Measurements from ENCODE around the gene ASB14.

ASB14 gene

DNA sequence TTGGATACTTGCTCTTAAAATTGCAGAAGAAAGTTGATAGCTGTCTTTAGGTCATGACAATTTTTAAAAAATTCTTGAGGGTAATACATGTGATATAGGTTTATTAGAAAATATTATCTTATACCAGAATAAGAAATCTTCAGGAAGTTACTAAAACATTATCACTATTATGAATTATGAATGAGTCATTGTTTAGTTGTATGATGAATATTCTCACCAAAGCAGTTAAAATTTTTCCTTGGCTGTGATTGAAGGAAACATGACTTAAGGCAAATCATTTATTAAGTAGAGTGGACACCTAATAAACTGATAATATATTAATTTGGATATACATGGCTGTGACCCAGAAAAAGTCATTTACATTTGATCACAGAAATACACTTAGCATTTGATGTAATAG is 34.8 kb downstream of the ASB14 start:
- no peak for DNase-seq

DNA sequence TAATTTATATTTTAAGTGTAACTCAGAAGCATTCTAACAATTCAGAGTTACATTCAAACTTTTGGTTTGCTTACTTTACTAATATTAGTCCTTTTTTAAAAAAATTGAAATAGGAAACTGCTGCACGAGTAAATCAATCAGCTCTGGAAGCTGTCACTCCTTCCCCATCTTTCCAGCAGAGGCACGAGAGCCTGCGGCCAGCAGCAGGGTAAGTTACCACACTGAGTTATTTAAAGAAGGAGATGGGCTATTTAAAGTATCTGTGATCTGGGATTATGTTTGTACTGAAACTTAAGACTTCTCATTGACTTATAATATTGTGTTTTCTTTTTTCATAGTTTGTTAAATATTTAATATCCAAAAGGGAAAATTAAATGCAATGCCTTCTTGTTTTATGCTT is 35.6 kb downstream of the ASB14 start:
- DNase-seq, result no peak

DNA sequence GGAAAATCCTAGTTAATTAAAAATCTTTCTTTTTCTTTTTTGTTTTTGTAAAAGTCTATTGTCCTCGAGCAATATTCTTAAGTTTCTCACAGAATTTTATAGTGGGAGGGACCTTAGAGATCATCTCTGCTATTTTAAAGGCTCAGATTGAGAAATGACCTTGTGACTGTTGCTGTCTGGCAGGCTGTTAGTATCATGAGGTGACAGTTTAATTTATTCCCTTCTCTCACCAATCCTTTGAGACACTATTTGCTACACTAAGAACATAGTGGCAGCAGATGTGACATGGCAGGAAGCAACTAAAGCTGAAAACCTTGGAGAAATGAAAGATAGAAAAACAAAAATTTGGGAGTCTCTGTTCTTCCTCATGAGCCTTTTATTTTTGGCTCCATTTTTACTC is 40.1 kb downstream of the ASB14 start:
- no peak for DNase-seq

DNA sequence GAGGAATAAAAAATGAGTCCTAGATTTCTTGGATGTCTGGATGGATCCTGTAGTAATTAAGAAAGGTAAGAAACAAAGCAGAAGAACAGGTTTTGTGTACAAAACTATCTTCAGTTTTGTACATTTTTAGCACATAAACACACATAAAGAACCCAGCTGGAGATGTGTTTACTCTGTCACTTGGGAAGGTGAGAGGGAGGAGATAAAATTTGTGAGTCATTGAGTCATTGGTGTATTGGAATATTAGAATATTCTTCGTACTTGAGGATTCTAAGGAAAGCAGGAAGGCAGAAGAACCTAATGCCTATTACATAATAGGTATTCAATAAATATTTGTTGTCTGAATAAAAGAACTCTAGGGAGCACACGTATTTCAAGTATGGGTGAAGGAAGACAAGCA is 47.5 kb downstream of the ASB14 start:
- no peak for DNase-seq

DNA sequence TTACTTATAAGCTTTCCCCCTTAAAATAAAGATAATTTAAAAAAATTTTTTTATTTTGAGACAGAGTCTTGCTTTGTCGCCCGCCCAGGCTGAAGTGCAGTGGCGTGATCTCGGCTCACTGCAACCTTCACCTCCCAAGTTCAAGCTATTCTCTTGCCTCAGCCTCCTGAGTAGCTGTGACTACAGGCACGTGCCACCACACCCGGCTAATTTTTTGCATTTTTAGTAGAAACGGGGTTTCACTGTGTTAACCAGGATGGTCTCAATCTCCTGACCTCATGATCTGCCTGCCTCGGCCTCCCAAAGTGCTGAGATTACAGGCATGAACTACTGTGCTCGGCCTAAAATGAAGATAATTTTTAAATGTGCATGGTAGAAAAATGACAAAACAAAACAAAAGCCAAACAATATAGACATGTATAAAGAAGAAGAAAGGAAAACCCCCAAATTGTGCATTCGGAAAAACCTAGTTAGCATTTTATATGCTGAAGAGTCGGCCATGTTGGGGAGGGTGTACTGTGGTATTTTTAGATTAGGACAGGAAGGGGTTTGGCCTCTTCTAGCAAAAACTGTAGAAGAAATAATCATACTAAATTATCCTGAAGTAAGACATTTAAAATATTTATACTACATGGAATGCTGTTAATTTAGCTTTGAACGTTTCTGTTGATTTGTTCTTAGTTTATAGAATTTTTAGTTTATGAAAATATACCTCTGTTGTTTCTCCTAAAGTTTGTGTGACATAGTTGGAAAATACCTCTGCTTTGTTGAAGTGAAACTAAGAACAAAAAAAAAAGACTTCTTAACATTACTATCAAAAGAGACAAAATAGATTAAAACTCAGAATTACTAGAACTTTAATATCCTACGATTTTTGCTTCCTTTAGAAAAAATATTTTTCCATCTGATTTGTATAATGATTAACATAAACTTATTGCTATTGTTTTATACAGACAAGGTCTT is 57.6 kb downstream of the ASB14 start:
- no peak for DNase-seq

DNA sequence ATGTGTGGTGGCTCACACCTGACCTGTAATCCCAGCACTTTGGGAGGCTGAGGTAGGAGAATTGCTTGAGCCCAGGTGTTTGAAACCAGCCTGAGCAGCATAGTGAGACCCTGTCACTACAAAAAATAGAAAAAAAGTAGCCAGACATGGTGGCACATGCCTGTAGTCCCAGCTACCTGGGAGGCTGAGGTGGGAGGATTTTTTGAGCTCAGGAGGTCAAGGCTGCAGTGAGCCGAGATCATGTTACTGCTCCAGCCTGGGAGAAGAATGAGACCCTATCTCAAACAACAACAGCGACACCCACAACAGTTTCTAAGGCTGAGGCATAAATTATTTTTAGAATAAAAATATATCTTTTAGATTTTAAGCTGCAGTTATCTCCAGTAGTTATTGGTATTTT is 58.7 kb downstream of the ASB14 start:
- no peak for DNase-seq

DNA sequence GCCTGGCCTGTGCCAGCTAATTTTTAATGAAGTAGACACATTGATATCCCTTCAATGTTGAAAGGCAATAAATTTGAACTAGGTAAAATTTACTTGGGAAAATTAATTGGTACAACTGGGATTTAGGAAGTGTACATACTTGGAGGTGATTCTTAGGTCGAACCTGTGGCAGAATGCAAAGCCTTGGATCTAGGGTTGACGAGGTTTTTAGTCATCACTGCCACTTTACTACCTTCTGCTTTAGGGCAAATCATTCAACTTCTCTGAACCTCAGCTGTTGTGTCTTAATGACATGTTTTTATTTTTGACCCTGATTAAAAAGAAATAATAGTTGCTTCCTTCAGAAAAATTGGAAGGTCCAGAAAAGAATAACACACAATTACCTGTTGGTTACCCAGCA is 62.5 kb downstream of the ASB14 start:
- no peak for DNase-seq

DNA sequence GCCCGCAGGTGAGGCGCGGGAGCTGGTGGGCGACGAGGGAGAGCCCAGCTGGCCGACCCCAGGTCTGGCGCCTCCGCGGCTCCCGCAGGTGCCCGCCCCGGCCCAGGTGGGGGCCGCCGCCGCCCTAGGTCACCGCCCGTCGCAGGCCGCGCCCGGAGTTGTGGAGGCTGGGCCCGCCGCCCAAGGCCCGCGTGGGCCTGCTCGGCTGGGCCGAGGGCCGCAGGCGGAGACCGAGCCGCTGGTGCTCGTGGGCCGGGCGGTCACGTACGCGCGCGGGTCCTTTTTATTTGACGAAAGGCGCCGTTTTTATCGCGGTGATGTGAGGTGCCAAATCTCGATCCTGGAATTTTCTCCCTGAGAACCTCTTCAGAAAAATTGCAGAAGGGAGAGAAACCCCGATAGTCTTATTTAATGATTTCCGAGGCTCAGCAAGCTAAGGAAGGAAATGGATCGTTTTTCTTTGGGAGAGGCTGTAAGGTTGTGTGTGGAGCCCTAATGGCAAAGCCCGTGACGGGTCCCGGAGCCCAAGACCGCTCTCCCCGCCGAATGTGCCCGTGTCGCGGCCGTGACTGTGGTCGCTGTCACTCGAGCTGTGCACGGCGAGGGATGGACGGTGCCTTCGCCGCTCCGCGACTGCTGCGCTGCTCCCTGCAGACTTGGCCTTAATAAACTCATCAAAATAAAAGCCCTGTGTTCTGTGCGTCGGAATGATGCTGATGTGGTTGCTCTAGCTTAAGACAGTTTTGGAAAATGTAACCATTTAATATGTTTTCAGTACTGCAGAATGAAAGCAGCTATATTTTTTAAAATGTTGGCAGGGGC is 64.3 kb downstream of the ASB14 start:
- DNase-seq, result peak; percentile 27

DNA sequence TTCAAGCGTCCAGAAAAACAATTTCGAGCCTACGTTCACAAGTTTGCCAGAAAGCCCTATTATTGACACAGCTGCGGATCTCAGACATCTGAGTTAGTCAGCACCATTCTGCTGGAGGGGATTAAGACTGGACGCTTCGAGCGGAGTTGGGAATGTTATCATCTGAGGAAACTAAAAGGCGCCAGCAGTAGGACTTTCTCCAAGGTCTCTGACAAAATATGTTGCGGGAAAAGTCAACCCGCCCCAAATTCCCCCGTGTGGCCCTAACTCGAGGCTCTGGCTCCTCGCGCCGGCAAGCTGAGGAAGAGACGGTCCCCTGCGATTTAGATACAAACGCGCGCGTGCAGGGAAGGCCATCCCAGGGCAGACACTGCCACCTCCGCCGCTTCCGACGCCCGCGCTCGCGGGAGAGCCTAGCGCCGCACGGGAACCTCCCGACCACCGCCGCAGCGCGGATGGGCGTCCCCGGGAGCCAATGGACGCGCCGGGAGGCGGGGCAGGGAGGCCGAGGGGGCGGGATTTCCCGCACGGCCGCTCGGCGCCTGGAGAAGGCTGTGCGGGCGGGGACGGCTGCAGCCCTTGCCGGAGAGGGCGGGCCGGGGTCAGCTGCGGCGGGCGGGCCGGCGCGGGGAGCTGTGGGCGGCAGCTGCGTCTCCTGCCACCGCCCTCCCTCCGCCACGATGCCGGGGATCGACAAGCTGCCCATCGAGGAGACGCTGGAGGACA is 65.1 kb downstream of the ASB14 start, which contains the start of gene APPL1:
Gene APPL1 (plus strand): TSS at position 526 of the 726 bp plus-strand sequence. CDS start 155 bp downstream, at position 681.
- peak; percentile 64 for DNase-seq

DNA sequence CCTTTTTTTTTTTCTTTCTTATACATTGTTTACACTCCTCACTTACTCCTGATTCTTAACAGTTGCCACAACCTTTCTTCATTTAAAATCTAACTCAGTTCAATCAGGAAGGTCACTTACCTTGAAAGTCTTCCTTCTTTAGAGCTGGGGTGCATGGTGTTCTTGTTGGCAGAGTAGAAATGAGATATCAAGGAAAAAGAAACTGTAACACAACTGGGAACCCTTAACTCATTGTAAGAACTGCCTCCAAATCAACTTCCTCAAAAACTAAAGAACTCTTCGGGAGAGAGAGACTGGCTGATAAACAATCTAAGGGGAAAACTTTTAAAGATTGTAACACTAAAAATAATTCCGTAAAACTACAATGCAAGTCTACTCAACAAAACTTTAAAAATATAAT is 66.3 kb downstream of the ASB14 start:
- DNase-seq, result no peak

DNA sequence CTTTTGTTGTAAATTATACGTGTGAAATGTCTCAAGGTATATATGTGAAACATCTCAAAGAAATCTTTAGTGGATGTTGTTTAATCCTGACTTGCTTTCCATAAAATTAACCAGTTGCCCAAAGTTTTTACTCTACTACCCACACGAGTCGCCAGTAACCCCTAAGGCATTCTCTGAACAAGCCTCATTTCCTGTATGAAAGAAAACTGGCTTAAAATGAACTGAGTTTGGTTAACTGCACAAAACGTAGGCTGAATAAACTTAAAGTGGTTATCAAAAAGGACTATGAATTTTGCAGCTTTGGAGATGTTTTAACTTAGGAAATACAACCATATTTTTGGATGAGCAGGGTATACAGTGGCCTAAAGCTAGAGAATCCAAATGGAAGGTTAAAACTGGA is 67.6 kb downstream of the ASB14 start:
- DNase-seq, result no peak

DNA sequence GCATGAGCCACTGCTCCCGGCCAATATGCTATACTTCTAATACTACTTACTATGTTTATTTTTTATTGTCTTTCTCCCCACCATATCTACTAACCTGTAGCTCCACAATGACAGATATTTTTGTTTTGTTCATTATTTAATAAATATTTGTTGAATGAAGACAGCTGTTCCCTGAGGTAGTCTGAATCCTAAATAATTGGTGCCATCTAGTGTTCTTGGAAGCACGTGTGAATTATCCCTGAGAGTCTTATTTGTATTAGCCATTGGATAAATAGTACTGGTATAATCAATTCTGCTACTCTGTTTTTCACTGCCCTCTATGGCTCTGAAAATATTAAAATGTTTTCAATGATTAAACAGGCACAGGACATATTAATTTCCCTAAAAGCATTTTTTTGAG is 70.6 kb downstream of the ASB14 start:
- no peak for DNase-seq

Data from NCI-H526 treated with DMSO at 0.1 percent for 48 hours (cell line).